ENCODE data around the gene SPATA12.

DNA sequence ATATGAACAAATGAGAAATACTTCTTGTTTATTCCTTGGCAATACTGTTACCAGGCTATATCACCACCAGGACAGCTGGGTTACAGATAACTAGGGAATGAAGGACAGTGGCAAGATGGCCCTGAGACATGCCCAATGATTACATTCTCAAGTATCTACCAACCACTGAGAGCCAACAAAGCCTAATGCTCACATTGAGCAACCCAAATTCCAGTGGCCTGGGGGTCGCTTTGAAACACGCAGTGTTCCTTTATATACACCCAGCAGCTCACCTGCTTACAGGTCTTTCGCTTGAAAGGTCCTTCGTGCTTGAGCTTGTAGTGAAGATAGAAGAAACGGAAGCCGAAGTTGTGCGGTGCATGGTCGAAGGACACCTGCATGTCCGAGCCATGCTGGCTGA lies 45.1 kb downstream of the SPATA12 start:
- TF ChIP-seq EP300 (IDR thresholded peaks at IDR 0.05) (no peak), CTCF (IDR thresholded peaks at IDR 0.05) (no peak)

Data from tibial nerve (tissue), 4 donors.